Activated naive CD8-positive, alpha-beta T cell treated with anti-CD3 and anti-CD28 coated beads, Interleukin-2, amount 50 U/mL, for 24 hours (primary cell): ENCODE data around the gene ABCB8.
A peak's percentile ranks its signal among the peaks of the same experiment; 100 is the strongest.
"Not testable (repeated sequence)": the region's sequence is repeated elsewhere in the genome, so short reads cannot be mapped to it uniquely, and the experiment has no call there.

Experiments
- ATAC-seq: fragments of 150-1000 bp; cut with Tn5 transposase; one replicate; pipeline ENCODE4 v1.10.0; 2021
- DNase-seq: peaks from one replicate; pipeline ENCODE4 v3.0.0; 2021
- H3K27ac Mint-ChIP-seq: one replicate; pipeline ENCODE4 v1.8.0; 2021; ENCODE audit warnings: mild to moderate bottlenecking, mixed read lengths
- H3K27me3 Mint-ChIP-seq: one replicate; pipeline ENCODE4 v1.8.0; 2021; ENCODE audit warnings: mixed read lengths
- H3K36me3 Mint-ChIP-seq: one replicate; pipeline ENCODE4 v1.8.0; 2021; ENCODE audit warnings: low read depth, mixed read lengths
- H3K4me1 Mint-ChIP-seq: one replicate; pipeline ENCODE4 v1.8.0; 2021; ENCODE audit warnings: mixed read lengths
- H3K4me3 Mint-ChIP-seq: one replicate; pipeline ENCODE4 v1.8.0; 2021; ENCODE audit warnings: mild to moderate bottlenecking, moderate library complexity, mixed read lengths
- H3K9me3 Mint-ChIP-seq: one replicate; pipeline ENCODE4 v1.8.0; 2021; ENCODE audit warnings: mixed read lengths

The ABCB8 gene

DNA sequence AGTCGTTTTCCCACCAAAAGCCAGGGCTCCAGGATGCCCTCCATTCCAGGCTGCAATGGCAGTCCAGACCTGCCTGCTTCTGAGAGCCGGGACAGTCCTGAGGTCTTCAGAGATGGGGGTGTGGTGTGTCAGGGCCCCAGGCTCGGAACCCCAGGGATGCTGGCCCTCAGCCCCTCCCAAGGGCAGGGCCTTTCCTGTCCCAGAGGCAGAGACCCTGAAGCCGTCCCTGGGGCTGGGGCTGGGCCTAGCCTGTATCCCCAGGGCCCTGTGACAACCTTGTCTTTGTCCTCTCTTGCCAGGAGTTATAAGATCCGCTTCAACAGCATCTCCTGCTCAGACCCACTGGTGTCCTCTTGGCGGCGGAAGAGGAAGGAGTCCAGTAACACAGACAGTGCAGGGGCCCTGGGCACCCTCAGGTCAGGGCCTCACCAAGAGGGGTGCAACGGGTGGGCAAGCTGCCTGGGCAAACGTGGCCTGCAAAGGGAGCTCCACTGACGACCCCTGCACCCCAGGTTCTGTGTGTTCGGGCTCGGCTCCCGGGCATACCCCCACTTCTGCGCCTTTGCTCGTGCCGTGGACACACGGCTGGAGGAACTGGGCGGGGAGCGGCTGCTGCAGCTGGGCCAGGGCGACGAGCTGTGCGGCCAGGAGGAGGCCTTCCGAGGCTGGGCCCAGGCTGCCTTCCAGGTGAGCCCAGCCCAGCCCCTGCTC, 21.5 kb upstream of the ABCB8 start:
- Mint-ChIP-seq H3K4me1 (peaks cover 31% of the 10 kb centered on the region), H3K27me3 (no peaks in the 10 kb centered on the region)

GRCh38 chr7:151007469-151007898, 20.8 kb upstream of the ABCB8 start:
- no peak for DNase-seq
- peaks cover 38% of the 10 kb centered on the region for H3K4me1 Mint-ChIP-seq

More for the DNA sequence above, 21.5 kb upstream of the ABCB8 start:
- ATAC-seq: no peak
- no peaks in the 10 kb centered on the region for H3K9me3 Mint-ChIP-seq
- H3K27ac Mint-ChIP-seq: no peak overlapping the region
- no peaks in the 10 kb centered on the region for H3K36me3 Mint-ChIP-seq
- DNase-seq: no peak
- H3K4me3 Mint-ChIP-seq: no peak overlapping the region

GRCh38 chr7:151008143-151008510, 20.1 kb upstream of the ABCB8 start:
- ATAC-seq (no peak), DNase-seq (no peak)
- Mint-ChIP-seq H3K27ac (peak overlapping the region; percentile 8), H3K36me3 (no peaks in the 10 kb centered on the region), H3K27me3 (no peaks in the 10 kb centered on the region), H3K9me3 (no peaks in the 10 kb centered on the region), H3K4me1 (peaks cover 42% of the 10 kb centered on the region), H3K4me3 (peak overlapping the region; percentile 73)

More at GRCh38 chr7:151007469-151007898, 20.8 kb upstream of the ABCB8 start:
- Mint-ChIP-seq H3K27ac (no peak overlapping the region), H3K36me3 (no peaks in the 10 kb centered on the region), H3K27me3 (no peaks in the 10 kb centered on the region), H3K4me3 (peak overlapping the region; percentile 73), H3K9me3 (no peaks in the 10 kb centered on the region)
- ATAC-seq: no peak

GRCh38 chr7:151008511-151009323, 19.5 kb upstream of the ABCB8 start:
- ATAC-seq (peak; percentile 78), DNase-seq (peak; percentile 89)
- Mint-ChIP-seq H3K27ac (peak overlapping the region; percentile 8), H3K36me3 (no peaks in the 10 kb centered on the region), H3K4me1 (peaks cover 43% of the 10 kb centered on the region), H3K27me3 (no peaks in the 10 kb centered on the region), H3K4me3 (peak overlapping the region; percentile 73), H3K9me3 (no peaks in the 10 kb centered on the region)

DNA sequence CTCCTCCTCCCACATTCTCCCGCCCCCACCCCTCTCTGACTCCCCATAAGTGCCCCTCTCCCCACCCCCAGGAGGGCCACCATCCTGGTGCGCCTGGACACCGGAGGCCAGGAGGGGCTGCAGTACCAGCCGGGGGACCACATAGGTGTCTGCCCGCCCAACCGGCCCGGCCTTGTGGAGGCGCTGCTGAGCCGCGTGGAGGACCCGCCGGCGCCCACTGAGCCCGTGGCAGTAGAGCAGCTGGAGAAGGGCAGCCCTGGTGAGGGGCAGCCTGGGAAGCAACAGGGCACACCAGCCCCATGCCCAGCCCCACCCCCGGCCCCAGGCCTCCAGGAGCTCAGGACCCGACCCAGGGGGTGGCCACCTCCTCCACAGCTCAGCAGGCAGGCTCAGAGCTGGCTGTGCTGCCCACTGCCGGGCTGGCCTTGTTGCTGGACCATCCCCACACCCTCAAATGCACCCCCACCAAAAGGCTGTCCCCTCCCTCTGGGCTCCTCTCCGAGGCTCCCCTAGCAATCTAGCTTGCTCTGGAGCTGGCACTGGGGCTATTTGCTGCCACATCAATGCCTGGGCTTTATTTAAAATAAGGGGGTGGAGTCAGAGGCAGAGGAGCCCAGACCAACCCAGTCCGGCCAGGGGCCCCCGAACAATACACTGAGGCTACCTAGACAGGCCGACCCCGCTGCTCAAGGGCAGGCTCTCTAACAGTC, 18.8 kb upstream of the ABCB8 start:
- no peak for ATAC-seq
- DNase-seq: no peak
- H3K27me3 Mint-ChIP-seq: no peaks in the 10 kb centered on the region
- peaks cover 2% of the 10 kb centered on the region for H3K36me3 Mint-ChIP-seq
- H3K4me1 Mint-ChIP-seq: peaks cover 50% of the 10 kb centered on the region
- H3K4me3 Mint-ChIP-seq: peak overlapping the region; percentile 73
- H3K9me3 Mint-ChIP-seq: no peaks in the 10 kb centered on the region
- no peak overlapping the region for H3K27ac Mint-ChIP-seq

- Mint-ChIP-seq H3K27me3 (no peaks in the 10 kb centered on the region), H3K4me1 (peaks cover 55% of the 10 kb centered on the region), H3K4me3 (no peak overlapping the region), H3K27ac (no peak overlapping the region), H3K9me3 (no peaks in the 10 kb centered on the region), H3K36me3 (peaks cover 3% of the 10 kb centered on the region)
- DNase-seq: no peak
- ATAC-seq: no peak
Observed at GRCh38 chr7:151010037-151010306, 18.3 kb upstream of the ABCB8 start.

DNA sequence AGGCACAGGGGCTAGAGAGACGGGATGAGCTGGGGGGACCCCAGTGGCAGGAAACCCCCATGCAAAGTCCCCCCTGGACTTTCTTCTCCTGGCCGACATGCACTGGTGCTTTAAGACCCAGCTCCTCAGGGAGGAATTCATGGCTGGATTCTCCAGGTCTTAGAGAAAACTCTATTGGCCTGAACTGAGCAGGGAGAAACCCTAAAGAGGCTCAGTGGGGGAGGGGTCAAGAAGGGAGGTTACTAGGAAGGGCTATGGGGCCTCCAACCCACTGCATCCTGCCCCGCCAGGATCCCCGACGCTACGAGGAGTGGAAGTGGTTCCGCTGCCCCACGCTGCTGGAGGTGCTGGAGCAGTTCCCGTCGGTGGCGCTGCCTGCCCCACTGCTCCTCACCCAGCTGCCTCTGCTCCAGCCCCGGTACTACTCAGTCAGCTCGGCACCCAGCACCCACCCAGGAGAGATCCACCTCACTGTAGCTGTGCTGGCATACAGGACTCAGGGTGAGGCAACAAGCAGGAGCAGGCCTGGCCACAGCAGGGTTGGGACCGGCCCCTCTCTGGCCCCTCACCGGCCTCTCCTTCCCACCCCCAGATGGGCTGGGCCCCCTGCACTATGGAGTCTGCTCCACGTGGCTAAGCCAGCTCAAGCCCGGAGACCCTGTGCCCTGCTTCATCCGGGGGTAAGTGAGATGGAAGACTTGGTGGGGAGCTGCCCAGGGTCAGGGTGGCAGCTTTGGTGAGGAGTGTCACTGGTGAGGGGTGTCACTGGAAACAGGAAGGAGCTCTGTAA, 17.7 kb upstream of the ABCB8 start:
- peak; percentile 8 for ATAC-seq
- H3K27ac Mint-ChIP-seq: peak overlapping the region; percentile 76
- DNase-seq: no peak
- H3K36me3 Mint-ChIP-seq: peaks cover 8% of the 10 kb centered on the region
- H3K9me3 Mint-ChIP-seq: no peaks in the 10 kb centered on the region
- H3K4me1 Mint-ChIP-seq: peaks cover 60% of the 10 kb centered on the region
- H3K4me3 Mint-ChIP-seq: peak overlapping the region; percentile 57
- no peaks in the 10 kb centered on the region for H3K27me3 Mint-ChIP-seq

GRCh38 chr7:151011097-151011409, 17.2 kb upstream of the ABCB8 start:
- H3K36me3 Mint-ChIP-seq: peaks cover 10% of the 10 kb centered on the region
- peaks cover 62% of the 10 kb centered on the region for H3K4me1 Mint-ChIP-seq
- no peaks in the 10 kb centered on the region for H3K27me3 Mint-ChIP-seq
- no peak for DNase-seq
- peak overlapping the region; percentile 57 for H3K4me3 Mint-ChIP-seq
- no peak for ATAC-seq
- H3K9me3 Mint-ChIP-seq: no peaks in the 10 kb centered on the region
- H3K27ac Mint-ChIP-seq: peak overlapping the region; percentile 76

DNA sequence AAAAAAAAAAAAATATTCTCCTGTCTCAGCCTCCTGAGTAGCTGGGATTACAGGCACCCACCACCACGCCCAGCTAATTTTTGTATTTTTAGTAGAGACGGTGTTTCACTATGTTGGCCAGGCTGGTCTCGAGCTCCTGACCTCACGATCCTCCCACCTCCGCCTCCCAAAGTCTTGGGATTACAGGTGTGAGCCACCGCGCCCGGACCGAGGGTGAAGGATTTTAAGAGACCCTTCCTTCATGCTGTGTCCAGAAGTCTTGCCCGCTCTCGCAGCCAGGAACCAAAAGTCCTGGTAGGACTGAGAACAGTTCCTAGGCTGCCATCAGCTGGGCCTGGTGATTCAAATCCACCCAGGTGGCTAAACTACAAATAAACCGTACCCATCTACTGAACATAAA, 16.6 kb upstream of the ABCB8 start:
- H3K36me3 Mint-ChIP-seq: peaks cover 10% of the 10 kb centered on the region
- not testable (repeated sequence) for H3K27ac Mint-ChIP-seq, ATAC-seq, H3K9me3 Mint-ChIP-seq, DNase-seq, H3K27me3 Mint-ChIP-seq
- H3K4me3 Mint-ChIP-seq: peak overlapping the region; percentile 32
- H3K4me1 Mint-ChIP-seq: peaks cover 66% of the 10 kb centered on the region

DNA sequence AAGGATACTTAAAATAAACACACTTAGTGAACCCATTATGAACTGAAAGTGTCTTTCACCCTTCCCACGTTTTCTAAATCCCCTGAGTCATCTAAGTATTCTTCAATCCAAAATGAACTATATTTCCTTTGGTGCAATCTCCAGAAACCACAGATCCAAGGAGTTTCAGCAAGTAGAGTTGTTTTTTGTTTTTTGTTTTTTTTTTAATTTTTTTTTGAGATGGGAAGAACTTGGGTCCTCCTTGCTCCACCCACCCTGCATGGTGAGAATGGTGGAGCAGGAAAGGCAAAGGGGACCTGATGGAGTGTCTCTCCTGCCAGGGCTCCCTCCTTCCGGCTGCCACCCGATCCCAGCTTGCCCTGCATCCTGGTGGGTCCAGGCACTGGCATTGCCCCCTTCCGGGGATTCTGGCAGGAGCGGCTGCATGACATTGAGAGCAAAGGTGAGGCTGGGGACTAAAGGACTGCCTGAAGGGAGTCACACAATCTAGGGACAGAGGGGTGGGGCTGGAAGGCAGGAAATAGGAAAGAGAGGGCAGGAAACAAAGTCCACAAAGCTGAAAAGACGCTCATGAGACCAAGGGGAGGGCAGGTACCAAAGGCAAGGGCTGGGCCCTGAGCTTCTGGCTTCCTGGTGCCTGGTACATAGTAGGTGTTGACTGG, 16.1 kb upstream of the ABCB8 start:
- H3K9me3 Mint-ChIP-seq: no peaks in the 10 kb centered on the region
- no peaks in the 10 kb centered on the region for H3K27me3 Mint-ChIP-seq
- ATAC-seq (no peak), DNase-seq (no peak)
- peaks cover 70% of the 10 kb centered on the region for H3K4me1 Mint-ChIP-seq
- H3K36me3 Mint-ChIP-seq: peaks cover 10% of the 10 kb centered on the region
- peak overlapping the region; percentile 32 for H3K4me3 Mint-ChIP-seq
- H3K27ac Mint-ChIP-seq: peak overlapping the region; percentile 17

- Mint-ChIP-seq H3K9me3 (no peaks in the 10 kb centered on the region), H3K36me3 (peaks cover 10% of the 10 kb centered on the region), H3K27me3 (no peaks in the 10 kb centered on the region), H3K4me3 (peak overlapping the region; percentile 18), H3K27ac (peak overlapping the region; percentile 17), H3K4me1 (peaks cover 70% of the 10 kb centered on the region)
- no peak for ATAC-seq
- no peak for DNase-seq
Observed at GRCh38 chr7:151012911-151013347, 15.3 kb upstream of the ABCB8 start.

GRCh38 chr7:151013356-151013732, 14.9 kb upstream of the ABCB8 start:
- ATAC-seq: peak; percentile 6
- peak overlapping the region; percentile 88 for H3K27ac Mint-ChIP-seq

DNA sequence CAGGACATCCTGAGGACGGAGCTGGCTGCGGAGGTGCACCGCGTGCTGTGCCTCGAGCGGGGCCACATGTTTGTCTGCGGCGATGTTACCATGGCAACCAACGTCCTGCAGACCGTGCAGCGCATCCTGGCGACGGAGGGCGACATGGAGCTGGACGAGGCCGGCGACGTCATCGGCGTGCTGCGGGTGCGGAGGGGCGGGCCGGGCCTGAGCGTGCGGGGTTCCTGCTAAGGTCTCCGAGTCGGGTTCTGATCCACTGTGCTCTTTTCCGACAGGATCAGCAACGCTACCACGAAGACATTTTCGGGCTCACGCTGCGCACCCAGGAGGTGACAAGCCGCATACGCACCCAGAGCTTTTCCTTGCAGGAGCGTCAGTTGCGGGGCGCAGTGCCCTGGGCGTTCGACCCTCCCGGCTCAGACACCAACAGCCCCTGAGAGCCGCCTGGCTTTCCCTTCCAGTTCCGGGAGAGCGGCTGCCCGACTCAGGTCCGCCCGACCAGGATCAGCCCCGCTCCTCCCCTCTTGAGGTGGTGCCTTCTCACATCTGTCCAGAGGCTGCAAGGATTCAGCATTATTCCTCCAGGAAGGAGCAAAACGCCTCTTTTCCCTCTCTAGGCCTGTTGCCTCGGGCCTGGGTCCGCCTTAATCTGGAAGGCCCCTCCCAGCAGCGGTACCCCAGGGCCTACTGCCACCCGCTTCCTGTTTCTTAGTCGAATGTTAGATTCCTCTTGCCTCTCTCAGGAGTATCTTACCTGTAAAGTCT, 14.3 kb upstream of the ABCB8 start:
- H3K9me3 Mint-ChIP-seq: no peaks in the 10 kb centered on the region
- peak overlapping the region; percentile 78 for H3K4me3 Mint-ChIP-seq
- ATAC-seq: peak; percentile 33
- H3K27ac Mint-ChIP-seq: peak overlapping the region; percentile 88
- H3K27me3 Mint-ChIP-seq: peaks cover 5% of the 10 kb centered on the region
- H3K4me1 Mint-ChIP-seq: peaks cover 70% of the 10 kb centered on the region
- H3K36me3 Mint-ChIP-seq: peaks cover 10% of the 10 kb centered on the region
- DNase-seq: peak; percentile 86

More at GRCh38 chr7:151013356-151013732, 14.9 kb upstream of the ABCB8 start:
- DNase-seq: no peak
- Mint-ChIP-seq H3K9me3 (no peaks in the 10 kb centered on the region), H3K36me3 (peaks cover 10% of the 10 kb centered on the region), H3K27me3 (peaks cover 4% of the 10 kb centered on the region), H3K4me3 (peak overlapping the region; percentile 78), H3K4me1 (peaks cover 70% of the 10 kb centered on the region)
